IMR-90 (cell line): ENCODE data around the gene IL17RE. TPM values are rescaled to one million over a fixed set of nuclear protein-coding genes. Genes with fewer than 3 reads are reported as not detected.

Source experiments
- ATAC-seq: fragments of 200-7000 bp; cut with Tn5 transposase; 2 replicates; pipeline ENCODE4 v1.9.1; 2020; ENCODE audit warnings: low read depth, mild to moderate bottlenecking, moderate library complexity
- BruUV-seq: library from RNA; stranded (reverse); fragments of 400-500 nt; replicated peaks from 2 replicates; lab custom pipeline; 2021; lab: Mats Ljungman, UMichigan
- CTCF ChIA-PET: fragments of 300-600 bp; formaldehyde crosslinking; extraction: SDS; loops from one replicate; lab custom pipeline; 2021; ENCODE audit warnings: antibody characterized with exemption; lab: Yijun Ruan, JAX
- POLR2A ChIA-PET: fragments of 300-600 bp; sonication (Branson Sonifier 250); formaldehyde crosslinking; loops from one replicate; lab custom pipeline; 2022; ENCODE audit warnings: antibody characterized with exemption; ENCODE audit not compliant: unreplicated experiment; lab: Charles Lee
- DNase-seq: peaks from one replicate; pipeline ENCODE4 v3.0.0; 2013
- H2AFZ ChIP-seq: replicated peaks from 2 replicates; pipeline ENCODE3; 2013; ENCODE audit warnings: low read length, mild to moderate bottlenecking; ENCODE audit not compliant: poor library complexity
- H2AK5ac ChIP-seq: 2 replicates; pipeline ENCODE4 v1.6.1; 2013; ENCODE audit warnings: low read depth, low read length, inconsistent platforms
- H2AK9ac ChIP-seq: replicated peaks from 2 replicates; pipeline ENCODE3; 2013; ENCODE audit warnings: mild to moderate bottlenecking, low read depth, low read length, moderate library complexity; ENCODE audit not compliant: poor library complexity
- H2BK120ac ChIP-seq: 2 replicates; pipeline ENCODE4 v1.6.1; 2013; ENCODE audit warnings: low read depth, low read length, inconsistent platforms
- H2BK15ac ChIP-seq: 3 replicates; pipeline ENCODE4 v1.6.1; 2013; ENCODE audit warnings: low read depth, low read length, inconsistent platforms
- H2BK20ac ChIP-seq: 2 replicates; pipeline ENCODE4 v1.6.1; 2013; ENCODE audit warnings: low read depth, mild to moderate bottlenecking, inconsistent platforms, low read length, moderate library complexity
- H2BK5ac ChIP-seq: 2 replicates; pipeline ENCODE4 v1.6.1; 2013; ENCODE audit warnings: mild to moderate bottlenecking, low read depth, low read length, inconsistent platforms; ENCODE audit not compliant: poor library complexity, severe bottlenecking
- H3K14ac ChIP-seq: replicated peaks from 2 replicates; pipeline ENCODE4 v1.6.1; 2013; ENCODE audit warnings: low read depth, low read length, inconsistent platforms
- H3K18ac ChIP-seq: 2 replicates; pipeline ENCODE4 v1.6.1; 2013; ENCODE audit warnings: low read depth, low read length, control low read depth
- H3K23ac ChIP-seq: 2 replicates; pipeline ENCODE4 v1.6.1; 2013; ENCODE audit warnings: low read depth, low read length, inconsistent platforms
- H3K27ac ChIP-seq: 2 replicates; pipeline ENCODE4 v1.5.1; 2013; ENCODE audit warnings: mild to moderate bottlenecking, control low read depth, low read length; ENCODE audit not compliant: insufficient read depth
- H3K27me3 ChIP-seq: 2 replicates; pipeline ENCODE4 v1.6.1; 2013; ENCODE audit warnings: low read length; ENCODE audit not compliant: control insufficient read depth, insufficient read depth
- H3K36me3 ChIP-seq: 2 replicates; pipeline ENCODE4 v1.6.1; 2013; ENCODE audit warnings: low read length, mixed read lengths; ENCODE audit not compliant: control insufficient read depth, insufficient read depth
- H3K4ac ChIP-seq: 2 replicates; pipeline ENCODE4 v1.6.1; 2013; ENCODE audit warnings: low read depth, low read length, inconsistent platforms
- H3K4me1 ChIP-seq: 2 replicates; pipeline ENCODE4 v1.6.1; 2013; ENCODE audit warnings: low read length, mixed read lengths; ENCODE audit not compliant: control insufficient read depth, insufficient read depth
- H3K4me2 ChIP-seq: 2 replicates; pipeline ENCODE4 v1.6.1; 2013; ENCODE audit warnings: low read depth, mild to moderate bottlenecking, control low read depth, low read length, moderate library complexity
- H3K4me3 ChIP-seq: 2 replicates; pipeline ENCODE4 v1.5.1; 2013; ENCODE audit warnings: low read depth, mild to moderate bottlenecking, control low read depth, low read length, moderate library complexity; ENCODE audit not compliant: insufficient read depth
- H3K56ac ChIP-seq: 2 replicates; pipeline ENCODE4 v1.6.1; 2013; ENCODE audit warnings: low read length, inconsistent platforms; ENCODE audit not compliant: insufficient read depth; ENCODE audit errors: extremely low read depth
- H3K79me1 ChIP-seq, 2 experiments: 2 replicates each; pipeline ENCODE4 v1.6.1; 2013; ENCODE audit warnings: low read length in 2 of 2, inconsistent platforms in 1 of 2, low read depth in 1 of 2
- H3K9ac ChIP-seq: 2 replicates; pipeline ENCODE4 v1.6.1; 2013; ENCODE audit warnings: low read depth, low read length, control low read depth
- H3K9me1 ChIP-seq: 2 replicates; pipeline ENCODE4 v1.6.1; 2013; ENCODE audit warnings: low read length, inconsistent platforms; ENCODE audit not compliant: insufficient read depth
- H3K9me3 ChIP-seq: 2 replicates; pipeline ENCODE4 v1.6.1; 2013; ENCODE audit warnings: low read length; ENCODE audit not compliant: control insufficient read depth, insufficient read depth
- H4K20me1 ChIP-seq: 2 replicates; pipeline ENCODE4 v1.6.1; 2013; ENCODE audit warnings: low read length, inconsistent platforms; ENCODE audit not compliant: insufficient read depth
- H4K5ac ChIP-seq: 2 replicates; pipeline ENCODE4 v1.6.1; 2013; ENCODE audit warnings: mild to moderate bottlenecking, low read depth, low read length, control low read depth
- H4K8ac ChIP-seq, 2 experiments: 2 replicates each; pipeline ENCODE4 v1.6.1; 2013; ENCODE audit warnings: low read depth in 2 of 2, low read length in 2 of 2, control low read depth in 1 of 2, inconsistent platforms in 1 of 2
- H4K91ac ChIP-seq: 2 replicates; pipeline ENCODE4 v1.6.1; 2013; ENCODE audit warnings: low read depth, low read length, inconsistent platforms; ENCODE audit not compliant: insufficient read depth
- BHLHE40 ChIP-seq: fragments of 150-350 bp; IDR thresholded peaks from 2 replicates; pipeline ENCODE4 v1.6.1; 2016; ENCODE audit warnings: mild to moderate bottlenecking, low read depth, low read length
- CEBPB ChIP-seq: IDR thresholded peaks from 2 replicates; pipeline ENCODE4 v1.6.1; 2012; ENCODE audit warnings: low read depth, low read length, improper control_type of control experiment
- CHD1 ChIP-seq: IDR thresholded peaks from 2 replicates; pipeline ENCODE4 v1.6.1; 2012; ENCODE audit warnings: low read depth, low read length, improper control_type of control experiment
- FOS ChIP-seq: fragments of 150-350 bp; IDR thresholded peaks from 2 replicates; pipeline ENCODE4 v1.6.1; 2016; ENCODE audit warnings: low read depth, low read length
- MAFK ChIP-seq: IDR thresholded peaks from 2 replicates; pipeline ENCODE4 v1.6.1; 2012; ENCODE audit warnings: low read depth, low read length, improper control_type of control experiment
- NFE2L2 ChIP-seq: fragments of 150-350 bp; IDR thresholded peaks from 2 replicates; pipeline ENCODE4 v1.6.1; 2016; ENCODE audit warnings: low read depth, mild to moderate bottlenecking, low read length
- RAD21 ChIP-seq: IDR thresholded peaks from 2 replicates; pipeline ENCODE4 v1.6.1; 2012; ENCODE audit warnings: low read length, improper control_type of control experiment
- RCOR1 ChIP-seq: IDR thresholded peaks from 2 replicates; pipeline ENCODE4 v1.6.1; 2012; ENCODE audit warnings: mild to moderate bottlenecking, low read length, improper control_type of control experiment; ENCODE audit not compliant: insufficient replicate concordance
- RFX5 ChIP-seq: IDR thresholded peaks from 2 replicates; pipeline ENCODE4 v1.8.0; 2012; ENCODE audit warnings: low read depth, mild to moderate bottlenecking, low read length, moderate library complexity
- SMC3 ChIP-seq: fragments of 150-350 bp; IDR thresholded peaks from 2 replicates; pipeline ENCODE4 v1.6.1; 2016; ENCODE audit warnings: low read depth, mild to moderate bottlenecking, antibody characterized with exemption, low read length, moderate library complexity
- WGBS, 2 experiments: methylation state at CpG; one replicate each; pipeline versions ENCODE4 v1.1.5 to v1.1.7; 2013; ENCODE audit warnings: missing lambda C conversion rate in 2 of 2; ENCODE audit not compliant: insufficient read length in 1 of 2; ENCODE audit errors: extremely low coverage in 2 of 2; 5-methylcytosine and 5-hydroxymethylcytosine counted together
- dilution Hi-C: fragments of 300-500 bp; cut with HindIII; formaldehyde crosslinking; loops from one replicate; pipeline ENCODE4 v1.14.3; 2018; ENCODE audit warnings: low sequenced_read_pairs; ENCODE audit not compliant: unreplicated experiment
- in situ Hi-C: fragments of 300-500 bp; cut with MboI; formaldehyde crosslinking; loops from 3 replicates; pipeline ENCODE4 v1.14.3; 2019; ENCODE audit warnings: low sequenced_read_pairs, inconsistent platforms, mixed read lengths
- intact Hi-C: fragments of 100-400 bp; cut with micrococcal nuclease; formaldehyde crosslinking; loops from 2 replicates; pipeline ENCODE4 v1.10.0; 2022
- polyA plus RNA-seq, 3 experiments: library from polyadenylated mRNA; depleted of rRNA; stranded (reverse); fragments of >200 nt; gene quantifications; 2 replicates each; pipeline ENCODE4 v1.2.3, GENCODE V29; 2012; ENCODE audit warnings: low replicate concordance in 1 of 3
- total RNA-seq: library from RNA; depleted of rRNA; stranded (reverse); fragments of >200 nt; gene quantifications from 2 replicates; pipeline ENCODE4 v1.2.3, GENCODE V29; 2012
- TF ChIP-seq, protein P1 (sequence below): conservative IDR thresholded peaks from 2 replicates; pipeline ENCODE4 v1.5.1; 2012; ENCODE audit warnings: mild to moderate bottlenecking, low read depth, low read length, improper control_type of control experiment
- TF ChIP-seq, protein P2 (sequence below): fragments of 150-350 bp; IDR thresholded peaks from 2 replicates; pipeline ENCODE4 v1.6.1; 2017; ENCODE audit warnings: mild to moderate bottlenecking, antibody characterized with exemption, low read length, low read depth

Gene IL17RE
- total and polyA plus RNA-seq, 2 of the 4 experiments (the other 2 are of a cell fraction) = 0.90 to 7.2 TPM

DNA sequence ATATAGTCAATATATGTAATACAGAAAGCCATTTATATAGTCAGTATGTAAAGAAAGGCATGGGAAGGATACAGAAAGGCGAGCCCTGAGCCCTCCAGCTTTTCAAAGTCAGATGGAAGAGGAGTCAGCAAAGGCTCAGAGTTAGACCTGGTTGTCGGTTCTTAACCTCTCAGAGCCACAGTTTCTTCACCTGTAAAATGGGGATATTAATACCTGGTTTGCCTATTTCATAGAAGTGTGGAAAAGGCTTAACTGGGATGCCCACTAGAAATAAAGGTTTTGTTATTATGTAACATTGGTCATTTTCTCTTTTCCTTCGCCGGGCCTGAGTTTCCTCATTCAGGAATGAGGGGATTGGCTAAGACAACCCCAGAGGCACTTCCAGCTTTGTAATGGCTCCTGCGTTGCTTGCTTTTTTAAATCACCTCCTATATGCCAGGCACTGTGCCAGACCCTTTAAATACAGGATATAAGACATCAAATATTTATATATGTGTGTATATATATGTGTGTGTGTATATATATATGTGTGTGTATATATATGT, 33.4 kb downstream of the IL17RE start:
- DNase-seq (no peak), ATAC-seq (no peak)
- 100% methylated on average over 1 of the region's 5 CpGs; no CpG with 5 or more reads in 1 of the 2 experiments for whole genome bisulfite sequencing, 2 experiments
- ChIA-PET CTCF (interaction anchor here (1.0 kb wide), 1 partner anchor 10 kb away, joined by 3 read pairs; no protein-coding TSS in a partner anchor), POLR2A (no interaction called here)
- no peak overlapping the region for H3K27ac ChIP-seq
- H2AFZ ChIP-seq = no peak overlapping the region
- H3K4ac ChIP-seq = no peak overlapping the region
- no peak overlapping the region for H3K56ac ChIP-seq
- no peak overlapping the region for H3K4me3 ChIP-seq
- no peak overlapping the region for H3K9ac ChIP-seq
- H2BK20ac ChIP-seq = no peak overlapping the region
- no peaks in the 10 kb centered on the region for H3K27me3 ChIP-seq
- peaks cover 6% of the 10 kb centered on the region; the same call in 1 of the 2 replicates for H3K9me1 ChIP-seq
- H4K5ac ChIP-seq = no peak overlapping the region
- H2BK5ac ChIP-seq = no peak overlapping the region
- intact Hi-C loops (no loop called here), dilution Hi-C loops (no loop called here), in situ Hi-C loops (no loop called here)
- H3K79me1 ChIP-seq = peaks cover 6 to 16% of the 10 kb centered on the region in 2 experiments; a peak in 3 of 4 replicates
- no peak overlapping the region for H4K8ac ChIP-seq
- H4K91ac ChIP-seq = no peak overlapping the region
- peaks cover 3% of the 10 kb centered on the region for H3K36me3 ChIP-seq
- H3K9me3 ChIP-seq = no peaks in the 10 kb centered on the region
- H3K18ac ChIP-seq = no peak overlapping the region
- no peak overlapping the region for H3K23ac ChIP-seq
- no peak overlapping the region for H3K14ac ChIP-seq
- no peaks in the 10 kb centered on the region for H4K20me1 ChIP-seq
- H2AK9ac ChIP-seq = no peak overlapping the region
- H3K4me1 ChIP-seq = peaks cover 9% of the 10 kb centered on the region
- H2BK120ac ChIP-seq = no peak overlapping the region
- H2AK5ac ChIP-seq = no peak overlapping the region
- TF ChIP-seq NFE2L2 (no peak), SMC3 (no peak), RCOR1 (no peak), MAFK (no peak), RAD21 (no peak), RFX5 (no peak), CHD1 (no peak), CEBPB (no peak), BHLHE40 (no peak), FOS (no peak)
- TF ChIP-seq, protein P1, sequence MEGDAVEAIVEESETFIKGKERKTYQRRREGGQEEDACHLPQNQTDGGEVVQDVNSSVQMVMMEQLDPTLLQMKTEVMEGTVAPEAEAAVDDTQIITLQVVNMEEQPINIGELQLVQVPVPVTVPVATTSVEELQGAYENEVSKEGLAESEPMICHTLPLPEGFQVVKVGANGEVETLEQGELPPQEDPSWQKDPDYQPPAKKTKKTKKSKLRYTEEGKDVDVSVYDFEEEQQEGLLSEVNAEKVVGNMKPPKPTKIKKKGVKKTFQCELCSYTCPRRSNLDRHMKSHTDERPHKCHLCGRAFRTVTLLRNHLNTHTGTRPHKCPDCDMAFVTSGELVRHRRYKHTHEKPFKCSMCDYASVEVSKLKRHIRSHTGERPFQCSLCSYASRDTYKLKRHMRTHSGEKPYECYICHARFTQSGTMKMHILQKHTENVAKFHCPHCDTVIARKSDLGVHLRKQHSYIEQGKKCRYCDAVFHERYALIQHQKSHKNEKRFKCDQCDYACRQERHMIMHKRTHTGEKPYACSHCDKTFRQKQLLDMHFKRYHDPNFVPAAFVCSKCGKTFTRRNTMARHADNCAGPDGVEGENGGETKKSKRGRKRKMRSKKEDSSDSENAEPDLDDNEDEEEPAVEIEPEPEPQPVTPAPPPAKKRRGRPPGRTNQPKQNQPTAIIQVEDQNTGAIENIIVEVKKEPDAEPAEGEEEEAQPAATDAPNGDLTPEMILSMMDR = no peak
- TF ChIP-seq, protein P2, sequence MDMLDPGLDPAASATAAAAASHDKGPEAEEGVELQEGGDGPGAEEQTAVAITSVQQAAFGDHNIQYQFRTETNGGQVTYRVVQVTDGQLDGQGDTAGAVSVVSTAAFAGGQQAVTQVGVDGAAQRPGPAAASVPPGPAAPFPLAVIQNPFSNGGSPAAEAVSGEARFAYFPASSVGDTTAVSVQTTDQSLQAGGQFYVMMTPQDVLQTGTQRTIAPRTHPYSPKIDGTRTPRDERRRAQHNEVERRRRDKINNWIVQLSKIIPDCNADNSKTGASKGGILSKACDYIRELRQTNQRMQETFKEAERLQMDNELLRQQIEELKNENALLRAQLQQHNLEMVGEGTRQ = no peak
- BruUV-seq = no TSS peak
- no peak overlapping the region for H2BK15ac ChIP-seq
- H3K4me2 ChIP-seq = no peak overlapping the region
